Upper lobe of right lung (tissue), 1 donor: ENCODE measurements around the gene ERGIC3. TPM values are rescaled to one million over a fixed set of nuclear protein-coding genes. Genes with fewer than 3 reads are reported as not detected.
A peak's percentile ranks its signal among the peaks of the same experiment; 100 is the strongest.

Experiments used
- ATAC-seq: fragments of 200-7000 bp; cut with Tn5 transposase; one replicate; pipeline ENCODE4 v1.9.1; 2020; ENCODE audit warnings: mild to moderate bottlenecking, moderate library complexity
- DNase-seq: peaks from one replicate; pipeline ENCODE4 v3.0.0-alpha.2; 2020
- H3K27ac ChIP-seq: fragments of 200-600 bp; one replicate; pipeline ENCODE4 v1.8.0; 2022
- H3K27me3 ChIP-seq: fragments of 200-600 bp; one replicate; pipeline ENCODE4 v1.8.0; 2022; ENCODE audit warnings: mild to moderate bottlenecking
- H3K36me3 ChIP-seq: fragments of 200-600 bp; one replicate; pipeline ENCODE4 v1.8.0; 2022
- H3K4me1 ChIP-seq: fragments of 200-600 bp; one replicate; pipeline ENCODE4 v1.8.0; 2022
- H3K4me3 ChIP-seq: fragments of 200-600 bp; one replicate; pipeline ENCODE4 v1.8.0; 2022; ENCODE audit warnings: mild to moderate bottlenecking
- H3K9me3 ChIP-seq: fragments of 200-600 bp; one replicate; pipeline ENCODE4 v1.8.0; 2022
- intact Hi-C: fragments of 100-400 bp; cut with DNase I; formaldehyde crosslinking; loops from one replicate; pipeline ENCODE4 v1.11.0; 2022
- total RNA-seq: library from RNA; stranded (reverse); fragmentation: NEBNext Ultra II Directional; extraction: Animal tissue kit (Norgen Biotek cat#: 25700); gene quantifications from one replicate; pipeline ENCODE4 v1.2.1, GENCODE V29; 2021
- TF ChIP-seq, protein P1 (sequence below): fragments of 200-600 bp; IDR thresholded peaks from one replicate; pipeline ENCODE4 v1.8.0; 2022; ENCODE audit warnings: antibody characterized with exemption
- donor health status: DM: no; HTN: yes; CAD: no; lungs with severe emphysema.

Gene ERGIC3
- total RNA-seq, 1 donor from 2014 or later = 179 TPM

DNA sequence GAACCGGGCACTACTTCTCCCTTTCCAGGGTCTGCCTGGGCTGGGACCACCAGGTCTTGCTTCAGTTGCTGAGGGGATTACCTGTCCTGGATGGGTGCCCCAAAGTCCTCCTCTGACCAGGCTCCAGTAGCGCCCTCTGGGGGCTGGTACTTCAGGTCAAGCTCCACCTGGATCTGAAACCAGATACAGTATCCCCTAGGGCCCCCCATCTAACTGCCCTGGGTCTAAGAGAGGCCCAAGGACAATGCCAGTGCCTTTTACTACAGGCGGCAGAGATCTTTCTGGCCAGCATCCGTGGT, 62.5 kb downstream of the ERGIC3 start:
- TF ChIP-seq, protein P1, sequence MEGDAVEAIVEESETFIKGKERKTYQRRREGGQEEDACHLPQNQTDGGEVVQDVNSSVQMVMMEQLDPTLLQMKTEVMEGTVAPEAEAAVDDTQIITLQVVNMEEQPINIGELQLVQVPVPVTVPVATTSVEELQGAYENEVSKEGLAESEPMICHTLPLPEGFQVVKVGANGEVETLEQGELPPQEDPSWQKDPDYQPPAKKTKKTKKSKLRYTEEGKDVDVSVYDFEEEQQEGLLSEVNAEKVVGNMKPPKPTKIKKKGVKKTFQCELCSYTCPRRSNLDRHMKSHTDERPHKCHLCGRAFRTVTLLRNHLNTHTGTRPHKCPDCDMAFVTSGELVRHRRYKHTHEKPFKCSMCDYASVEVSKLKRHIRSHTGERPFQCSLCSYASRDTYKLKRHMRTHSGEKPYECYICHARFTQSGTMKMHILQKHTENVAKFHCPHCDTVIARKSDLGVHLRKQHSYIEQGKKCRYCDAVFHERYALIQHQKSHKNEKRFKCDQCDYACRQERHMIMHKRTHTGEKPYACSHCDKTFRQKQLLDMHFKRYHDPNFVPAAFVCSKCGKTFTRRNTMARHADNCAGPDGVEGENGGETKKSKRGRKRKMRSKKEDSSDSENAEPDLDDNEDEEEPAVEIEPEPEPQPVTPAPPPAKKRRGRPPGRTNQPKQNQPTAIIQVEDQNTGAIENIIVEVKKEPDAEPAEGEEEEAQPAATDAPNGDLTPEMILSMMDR = peak; percentile 27

DNA sequence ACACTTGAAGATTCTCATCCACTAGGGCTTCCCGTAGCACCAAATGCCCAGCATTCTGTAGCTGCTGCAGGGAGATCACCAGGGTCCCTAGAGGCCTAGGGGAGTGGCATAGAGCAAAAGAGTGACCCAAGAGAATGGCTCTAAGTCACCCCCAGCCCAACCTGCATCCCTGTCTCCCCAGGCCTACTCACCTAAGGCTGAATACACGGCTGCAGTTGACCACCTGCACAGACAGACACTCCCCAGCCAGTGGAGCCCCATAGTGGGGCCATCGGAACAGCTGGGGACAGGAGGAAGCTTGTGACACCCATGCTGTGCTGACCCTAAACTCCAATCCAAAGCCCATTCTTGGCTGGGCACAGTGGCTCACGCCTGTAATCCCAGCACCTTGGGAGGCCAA, 64.2 kb downstream of the ERGIC3 start:
- no peak overlapping the region for H3K27ac ChIP-seq
- DNase-seq = peak; percentile 34
- no peaks in the 10 kb centered on the region for H3K36me3 ChIP-seq
- TF ChIP-seq, protein P1 = no peak
- H3K4me3 ChIP-seq = no peak overlapping the region
- peaks cover 2% of the 10 kb centered on the region for H3K27me3 ChIP-seq
- peaks cover 7% of the 10 kb centered on the region for H3K4me1 ChIP-seq
- no peaks in the 10 kb centered on the region for H3K9me3 ChIP-seq
- no peak for ATAC-seq
- intact Hi-C loops = no loop called here

More for the DNA sequence above, 62.5 kb downstream of the ERGIC3 start:
- Histone ChIP-seq H3K36me3 (no peaks in the 10 kb centered on the region), H3K4me3 (no peak overlapping the region), H3K27ac (no peak overlapping the region), H3K4me1 (peaks cover 13% of the 10 kb centered on the region), H3K27me3 (peaks cover 15% of the 10 kb centered on the region), H3K9me3 (no peaks in the 10 kb centered on the region)
- no peak for ATAC-seq
- DNase-seq = peak; percentile 65
- intact Hi-C loops = no loop called here

Other genes starting within 250 kb of the ERGIC3 start
- not detected for gene FAM83C, start 249.7 kb upstream of the ERGIC3 start, total RNA-seq
- gene UQCC1, start 130.1 kb upstream of the ERGIC3 start, total RNA-seq = 40.7 TPM
- gene GDF5, start 103.8 kb upstream of the ERGIC3 start, total RNA-seq = 4.1 TPM
- 21.7 TPM for gene CEP250, start 86.5 kb upstream of the ERGIC3 start, total RNA-seq
- not detected for gene C20orf173, start 12.4 kb upstream of the ERGIC3 start, total RNA-seq
- gene SPAG4, start 73.8 kb downstream of the ERGIC3 start, total RNA-seq = 2.9 TPM
- gene CPNE1, start 122.8 kb downstream of the ERGIC3 start, total RNA-seq = 179 TPM
- gene RBM12, start 122.8 kb downstream of the ERGIC3 start, total RNA-seq = 72.5 TPM
- gene NFS1, start 157.3 kb downstream of the ERGIC3 start, total RNA-seq = 19.5 TPM
- gene ROMO1, start 157.3 kb downstream of the ERGIC3 start, total RNA-seq = 77.9 TPM
- gene RBM39, start 200.2 kb downstream of the ERGIC3 start, total RNA-seq = 298 TPM
- gene PHF20, start 229.9 kb downstream of the ERGIC3 start, total RNA-seq = 56.5 TPM